IMR-90 (cell line): Measurements from ENCODE around the gene ZNF512. TPM values are rescaled to one million over a fixed set of nuclear protein-coding genes. Genes with fewer than 3 reads are reported as not detected.
"Not testable (repeated sequence)": the region's sequence is repeated elsewhere in the genome, so short reads cannot be mapped to it uniquely, and the experiment has no call there.

Source experiments
- ATAC-seq: fragments of 200-7000 bp; cut with Tn5 transposase; 2 replicates; pipeline ENCODE4 v1.9.1; 2020; ENCODE audit warnings: low read depth, mild to moderate bottlenecking, moderate library complexity
- BruUV-seq: library from RNA; stranded (reverse); fragments of 400-500 nt; replicated peaks from 2 replicates; lab custom pipeline; 2021; lab: Mats Ljungman, UMichigan
- CTCF ChIA-PET: fragments of 300-600 bp; formaldehyde crosslinking; extraction: SDS; loops from one replicate; lab custom pipeline; 2021; ENCODE audit warnings: antibody characterized with exemption; lab: Yijun Ruan, JAX
- POLR2A ChIA-PET: fragments of 300-600 bp; sonication (Branson Sonifier 250); formaldehyde crosslinking; loops from one replicate; lab custom pipeline; 2022; ENCODE audit warnings: antibody characterized with exemption; ENCODE audit not compliant: unreplicated experiment; lab: Charles Lee
- DNase-seq: peaks from one replicate; pipeline ENCODE4 v3.0.0; 2013
- H2AFZ ChIP-seq: replicated peaks from 2 replicates; pipeline ENCODE3; 2013; ENCODE audit warnings: low read length, mild to moderate bottlenecking; ENCODE audit not compliant: poor library complexity
- H2AK5ac ChIP-seq: 2 replicates; pipeline ENCODE4 v1.6.1; 2013; ENCODE audit warnings: low read depth, low read length, inconsistent platforms
- H2AK9ac ChIP-seq: replicated peaks from 2 replicates; pipeline ENCODE3; 2013; ENCODE audit warnings: mild to moderate bottlenecking, low read depth, low read length, moderate library complexity; ENCODE audit not compliant: poor library complexity
- H2BK120ac ChIP-seq: 2 replicates; pipeline ENCODE4 v1.6.1; 2013; ENCODE audit warnings: low read depth, low read length, inconsistent platforms
- H2BK15ac ChIP-seq: 3 replicates; pipeline ENCODE4 v1.6.1; 2013; ENCODE audit warnings: low read depth, low read length, inconsistent platforms
- H2BK20ac ChIP-seq: 2 replicates; pipeline ENCODE4 v1.6.1; 2013; ENCODE audit warnings: low read depth, mild to moderate bottlenecking, inconsistent platforms, low read length, moderate library complexity
- H2BK5ac ChIP-seq: 2 replicates; pipeline ENCODE4 v1.6.1; 2013; ENCODE audit warnings: mild to moderate bottlenecking, low read depth, low read length, inconsistent platforms; ENCODE audit not compliant: poor library complexity, severe bottlenecking
- H3K14ac ChIP-seq: replicated peaks from 2 replicates; pipeline ENCODE4 v1.6.1; 2013; ENCODE audit warnings: low read depth, low read length, inconsistent platforms
- H3K18ac ChIP-seq: 2 replicates; pipeline ENCODE4 v1.6.1; 2013; ENCODE audit warnings: low read depth, low read length, control low read depth
- H3K23ac ChIP-seq: 2 replicates; pipeline ENCODE4 v1.6.1; 2013; ENCODE audit warnings: low read depth, low read length, inconsistent platforms
- H3K27ac ChIP-seq: 2 replicates; pipeline ENCODE4 v1.5.1; 2013; ENCODE audit warnings: mild to moderate bottlenecking, control low read depth, low read length; ENCODE audit not compliant: insufficient read depth
- H3K27me3 ChIP-seq: 2 replicates; pipeline ENCODE4 v1.6.1; 2013; ENCODE audit warnings: low read length; ENCODE audit not compliant: control insufficient read depth, insufficient read depth
- H3K36me3 ChIP-seq: 2 replicates; pipeline ENCODE4 v1.6.1; 2013; ENCODE audit warnings: low read length, mixed read lengths; ENCODE audit not compliant: control insufficient read depth, insufficient read depth
- H3K4ac ChIP-seq: 2 replicates; pipeline ENCODE4 v1.6.1; 2013; ENCODE audit warnings: low read depth, low read length, inconsistent platforms
- H3K4me1 ChIP-seq: 2 replicates; pipeline ENCODE4 v1.6.1; 2013; ENCODE audit warnings: low read length, mixed read lengths; ENCODE audit not compliant: control insufficient read depth, insufficient read depth
- H3K4me2 ChIP-seq: 2 replicates; pipeline ENCODE4 v1.6.1; 2013; ENCODE audit warnings: low read depth, mild to moderate bottlenecking, control low read depth, low read length, moderate library complexity
- H3K4me3 ChIP-seq: 2 replicates; pipeline ENCODE4 v1.5.1; 2013; ENCODE audit warnings: low read depth, mild to moderate bottlenecking, control low read depth, low read length, moderate library complexity; ENCODE audit not compliant: insufficient read depth
- H3K56ac ChIP-seq: 2 replicates; pipeline ENCODE4 v1.6.1; 2013; ENCODE audit warnings: low read length, inconsistent platforms; ENCODE audit not compliant: insufficient read depth; ENCODE audit errors: extremely low read depth
- H3K79me1 ChIP-seq, 2 experiments: 2 replicates each; pipeline ENCODE4 v1.6.1; 2013; ENCODE audit warnings: low read length in 2 of 2, inconsistent platforms in 1 of 2, low read depth in 1 of 2
- H3K9ac ChIP-seq: 2 replicates; pipeline ENCODE4 v1.6.1; 2013; ENCODE audit warnings: low read depth, low read length, control low read depth
- H3K9me1 ChIP-seq: 2 replicates; pipeline ENCODE4 v1.6.1; 2013; ENCODE audit warnings: low read length, inconsistent platforms; ENCODE audit not compliant: insufficient read depth
- H3K9me3 ChIP-seq: 2 replicates; pipeline ENCODE4 v1.6.1; 2013; ENCODE audit warnings: low read length; ENCODE audit not compliant: control insufficient read depth, insufficient read depth
- H4K20me1 ChIP-seq: 2 replicates; pipeline ENCODE4 v1.6.1; 2013; ENCODE audit warnings: low read length, inconsistent platforms; ENCODE audit not compliant: insufficient read depth
- H4K5ac ChIP-seq: 2 replicates; pipeline ENCODE4 v1.6.1; 2013; ENCODE audit warnings: mild to moderate bottlenecking, low read depth, low read length, control low read depth
- H4K8ac ChIP-seq, 2 experiments: 2 replicates each; pipeline ENCODE4 v1.6.1; 2013; ENCODE audit warnings: low read depth in 2 of 2, low read length in 2 of 2, control low read depth in 1 of 2, inconsistent platforms in 1 of 2
- H4K91ac ChIP-seq: 2 replicates; pipeline ENCODE4 v1.6.1; 2013; ENCODE audit warnings: low read depth, low read length, inconsistent platforms; ENCODE audit not compliant: insufficient read depth
- WGBS, 2 experiments: methylation state at CpG; one replicate each; pipeline versions ENCODE4 v1.1.5 to v1.1.7; 2013; ENCODE audit warnings: missing lambda C conversion rate in 2 of 2; ENCODE audit not compliant: insufficient read length in 1 of 2; ENCODE audit errors: extremely low coverage in 2 of 2; 5-methylcytosine and 5-hydroxymethylcytosine counted together
- dilution Hi-C: fragments of 300-500 bp; cut with HindIII; formaldehyde crosslinking; loops from one replicate; pipeline ENCODE4 v1.14.3; 2018; ENCODE audit warnings: low sequenced_read_pairs; ENCODE audit not compliant: unreplicated experiment
- in situ Hi-C: fragments of 300-500 bp; cut with MboI; formaldehyde crosslinking; loops from 3 replicates; pipeline ENCODE4 v1.14.3; 2019; ENCODE audit warnings: low sequenced_read_pairs, inconsistent platforms, mixed read lengths
- intact Hi-C: fragments of 100-400 bp; cut with micrococcal nuclease; formaldehyde crosslinking; loops from 2 replicates; pipeline ENCODE4 v1.10.0; 2022
- polyA plus RNA-seq, 3 experiments: library from polyadenylated mRNA; depleted of rRNA; stranded (reverse); fragments of >200 nt; gene quantifications; 2 replicates each; pipeline ENCODE4 v1.2.3, GENCODE V29; 2012; ENCODE audit warnings: low replicate concordance in 1 of 3
- total RNA-seq: library from RNA; depleted of rRNA; stranded (reverse); fragments of >200 nt; gene quantifications from 2 replicates; pipeline ENCODE4 v1.2.3, GENCODE V29; 2012

The ZNF512 gene
- total and polyA plus RNA-seq, 2 of the 4 experiments (the other 2 are of a cell fraction): 25.8 to 56.5 TPM

- H2BK5ac ChIP-seq, H3K4me3 ChIP-seq, BruUV-seq, H3K14ac ChIP-seq, H3K9me1 ChIP-seq, H3K9me3 ChIP-seq, DNase-seq, H2BK120ac ChIP-seq, H3K4me1 ChIP-seq, H2AFZ ChIP-seq, H2BK15ac ChIP-seq, H4K8ac ChIP-seq, H4K91ac ChIP-seq, H3K23ac ChIP-seq, dilution Hi-C loops, H3K18ac ChIP-seq, H3K4ac ChIP-seq, H4K20me1 ChIP-seq, intact Hi-C loops, H3K4me2 ChIP-seq, in situ Hi-C loops, CTCF ChIA-PET, H3K79me1 ChIP-seq, H3K9ac ChIP-seq, ATAC-seq, H2BK20ac ChIP-seq, H3K56ac ChIP-seq, H4K5ac ChIP-seq, H2AK5ac ChIP-seq, H2AK9ac ChIP-seq, H3K27ac ChIP-seq, H3K36me3 ChIP-seq, POLR2A ChIA-PET: not testable (repeated sequence)
- peaks cover 15% of the 10 kb centered on the region for H3K27me3 ChIP-seq
- WGBS, 2 experiments: no CpG with 5 or more reads among the region's 6 CpGs
Measured at GRCh38 chr2:27538839-27539450, 43.9 kb upstream of the ZNF512 start.

GRCh38 chr2:27539649-27540048 lies 43.2 kb upstream of the ZNF512 start:
- H3K79me1 ChIP-seq, DNase-seq, H2BK120ac ChIP-seq, POLR2A ChIA-PET, H3K36me3 ChIP-seq, H2BK15ac ChIP-seq, H3K23ac ChIP-seq, in situ Hi-C loops, H3K18ac ChIP-seq, H3K14ac ChIP-seq, H2BK20ac ChIP-seq, H4K20me1 ChIP-seq, H3K27ac ChIP-seq, H3K4ac ChIP-seq, H2AFZ ChIP-seq, H2BK5ac ChIP-seq, ATAC-seq, CTCF ChIA-PET, H3K4me1 ChIP-seq, dilution Hi-C loops, H3K4me3 ChIP-seq, H3K9me3 ChIP-seq, H3K56ac ChIP-seq, H4K8ac ChIP-seq, H2AK5ac ChIP-seq, H4K5ac ChIP-seq, H3K4me2 ChIP-seq, BruUV-seq, H2AK9ac ChIP-seq, H3K9ac ChIP-seq, H4K91ac ChIP-seq, H3K9me1 ChIP-seq, intact Hi-C loops: not testable (repeated sequence)
- peaks cover 14% of the 10 kb centered on the region for H3K27me3 ChIP-seq
- no CpG with 5 or more reads among the region's 35 CpGs for WGBS, 2 experiments
